KMS-11 (cell line): ENCODE data around the gene CEND1.

Source experiments
- H2AFZ ChIP-seq: fragments of 200-600 bp; sonication (generic); 2 replicates; pipeline ENCODE4 v1.6.1; 2016; ENCODE audit warnings: antibody characterized with exemption, mixed run types, low read depth
- H3K27ac ChIP-seq: fragments of 200-600 bp; sonication (generic); 2 replicates; pipeline ENCODE4 v1.6.1; 2016; ENCODE audit warnings: mild to moderate bottlenecking, mixed run types
- H3K27me3 ChIP-seq: fragments of 200-600 bp; sonication (generic); 2 replicates; pipeline ENCODE4 v1.6.1; 2017; ENCODE audit warnings: mild to moderate bottlenecking, low read depth, mixed run types, moderate library complexity; ENCODE audit not compliant: insufficient read depth
- H3K36me3 ChIP-seq: fragments of 200-600 bp; sonication (generic); 2 replicates; pipeline ENCODE4 v1.6.1; 2017; ENCODE audit warnings: mild to moderate bottlenecking, mixed run types; ENCODE audit not compliant: insufficient read depth
- H3K4me1 ChIP-seq: fragments of 200-600 bp; sonication (generic); 2 replicates; pipeline ENCODE4 v1.6.1; 2016; ENCODE audit warnings: mild to moderate bottlenecking, low read depth, mixed run types; ENCODE audit not compliant: poor library complexity, severe bottlenecking
- H3K4me2 ChIP-seq: fragments of 200-600 bp; sonication (generic); 2 replicates; pipeline ENCODE4 v1.7.0; 2016; ENCODE audit warnings: mild to moderate bottlenecking, mixed run types
- H3K4me3 ChIP-seq: fragments of 200-600 bp; sonication (generic); IDR thresholded peaks from 2 replicates; pipeline ENCODE4 v1.6.1; 2017; ENCODE audit warnings: low read depth, low read length, mixed read lengths; ENCODE audit not compliant: insufficient read depth
- H3K79me2 ChIP-seq: fragments of 200-600 bp; sonication (generic); 2 replicates; pipeline ENCODE4 v1.6.1; 2016; ENCODE audit warnings: low read depth, mixed run types; ENCODE audit not compliant: insufficient read depth
- H3K9ac ChIP-seq: fragments of 200-600 bp; sonication (generic); 2 replicates; pipeline ENCODE4 v1.6.1; 2016; ENCODE audit warnings: mild to moderate bottlenecking, mixed run types
- H4K20me1 ChIP-seq: fragments of 200-600 bp; sonication (generic); 2 replicates; pipeline ENCODE4 v1.6.1; 2016; ENCODE audit warnings: mild to moderate bottlenecking, mixed run types; ENCODE audit not compliant: insufficient read depth
- TF ChIP-seq, protein P1 (sequence below): fragments of 200-600 bp; sonication (generic); conservative IDR thresholded peaks from 2 replicates; pipeline ENCODE4 v1.6.1; 2017; ENCODE audit warnings: low read depth, mild to moderate bottlenecking, antibody characterized with exemption, low read length, moderate library complexity, mixed read lengths

Gene CEND1

DNA sequence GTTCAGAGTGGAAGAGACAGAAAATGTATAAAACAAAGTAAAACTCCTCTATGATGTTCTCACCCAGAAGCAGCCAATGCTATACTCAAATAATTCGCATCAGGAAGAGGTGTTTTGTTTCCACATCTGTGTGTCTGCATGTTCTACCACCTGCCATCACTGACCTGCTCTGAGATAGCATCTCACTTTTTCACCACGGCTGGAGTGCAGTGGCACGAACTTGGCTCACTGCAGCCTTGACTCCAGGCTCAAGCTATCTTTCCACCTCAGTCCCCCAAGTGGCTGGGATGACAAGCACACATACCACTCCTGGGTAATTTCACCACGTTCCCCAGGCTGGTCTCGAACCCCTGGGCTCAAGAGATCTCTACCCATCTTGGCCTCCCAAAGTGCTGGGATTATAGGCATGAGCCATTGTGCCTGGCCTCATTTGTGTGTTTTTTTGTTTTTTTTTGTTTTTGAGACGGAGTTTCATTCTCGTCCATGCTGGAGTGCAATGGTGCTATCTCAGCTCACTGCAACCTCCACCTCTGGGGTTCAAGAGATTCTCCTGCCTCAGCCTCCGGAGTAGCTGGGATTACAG is 28.3 kb downstream of the CEND1 start:
- Histone ChIP-seq H4K20me1 (no peaks in the 10 kb centered on the region), H3K79me2 (peaks cover 11% of the 10 kb centered on the region; the same call in 1 of the 2 replicates), H3K4me2 (no peak overlapping the region), H3K4me3 (no peak overlapping the region), H3K4me1 (peaks cover 14% of the 10 kb centered on the region), H3K9ac (no peak overlapping the region), H2AFZ (no peak overlapping the region), H3K27ac (no peak overlapping the region), H3K27me3 (no peaks in the 10 kb centered on the region), H3K36me3 (peaks cover 7% of the 10 kb centered on the region; the same call in 1 of the 2 replicates)
- TF ChIP-seq, protein P1, sequence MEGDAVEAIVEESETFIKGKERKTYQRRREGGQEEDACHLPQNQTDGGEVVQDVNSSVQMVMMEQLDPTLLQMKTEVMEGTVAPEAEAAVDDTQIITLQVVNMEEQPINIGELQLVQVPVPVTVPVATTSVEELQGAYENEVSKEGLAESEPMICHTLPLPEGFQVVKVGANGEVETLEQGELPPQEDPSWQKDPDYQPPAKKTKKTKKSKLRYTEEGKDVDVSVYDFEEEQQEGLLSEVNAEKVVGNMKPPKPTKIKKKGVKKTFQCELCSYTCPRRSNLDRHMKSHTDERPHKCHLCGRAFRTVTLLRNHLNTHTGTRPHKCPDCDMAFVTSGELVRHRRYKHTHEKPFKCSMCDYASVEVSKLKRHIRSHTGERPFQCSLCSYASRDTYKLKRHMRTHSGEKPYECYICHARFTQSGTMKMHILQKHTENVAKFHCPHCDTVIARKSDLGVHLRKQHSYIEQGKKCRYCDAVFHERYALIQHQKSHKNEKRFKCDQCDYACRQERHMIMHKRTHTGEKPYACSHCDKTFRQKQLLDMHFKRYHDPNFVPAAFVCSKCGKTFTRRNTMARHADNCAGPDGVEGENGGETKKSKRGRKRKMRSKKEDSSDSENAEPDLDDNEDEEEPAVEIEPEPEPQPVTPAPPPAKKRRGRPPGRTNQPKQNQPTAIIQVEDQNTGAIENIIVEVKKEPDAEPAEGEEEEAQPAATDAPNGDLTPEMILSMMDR = no peak

DNA sequence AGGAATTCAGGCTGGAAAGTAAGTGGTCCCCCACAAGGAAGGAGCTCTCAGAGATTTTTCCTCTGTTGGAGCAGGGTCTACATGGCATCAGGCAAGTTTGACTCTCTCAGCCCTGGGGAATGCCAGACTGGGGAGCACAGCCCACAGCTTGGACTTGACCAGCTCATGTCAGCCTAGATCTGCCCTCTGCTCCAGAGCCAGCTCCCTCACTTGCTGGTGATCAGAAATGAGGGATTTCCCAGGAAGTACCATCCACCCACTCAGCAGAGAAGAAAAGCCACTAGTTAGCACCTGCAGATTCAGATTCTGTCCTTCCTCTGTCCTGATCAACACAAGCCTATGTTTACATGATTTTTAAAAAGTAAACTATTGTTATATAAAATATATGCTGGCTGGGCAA is 29.7 kb downstream of the CEND1 start:
- Histone ChIP-seq H4K20me1 (no peaks in the 10 kb centered on the region), H3K27ac (no peak overlapping the region), H3K4me1 (peaks cover 14% of the 10 kb centered on the region), H3K79me2 (peaks cover 25% of the 10 kb centered on the region; the same call in 1 of the 2 replicates), H2AFZ (no peak overlapping the region), H3K27me3 (no peaks in the 10 kb centered on the region), H3K9ac (no peak overlapping the region), H3K36me3 (peaks cover 6% of the 10 kb centered on the region; the same call in 1 of the 2 replicates), H3K4me2 (no peak overlapping the region), H3K4me3 (no peak overlapping the region)
- TF ChIP-seq, protein P1 = no peak

DNA sequence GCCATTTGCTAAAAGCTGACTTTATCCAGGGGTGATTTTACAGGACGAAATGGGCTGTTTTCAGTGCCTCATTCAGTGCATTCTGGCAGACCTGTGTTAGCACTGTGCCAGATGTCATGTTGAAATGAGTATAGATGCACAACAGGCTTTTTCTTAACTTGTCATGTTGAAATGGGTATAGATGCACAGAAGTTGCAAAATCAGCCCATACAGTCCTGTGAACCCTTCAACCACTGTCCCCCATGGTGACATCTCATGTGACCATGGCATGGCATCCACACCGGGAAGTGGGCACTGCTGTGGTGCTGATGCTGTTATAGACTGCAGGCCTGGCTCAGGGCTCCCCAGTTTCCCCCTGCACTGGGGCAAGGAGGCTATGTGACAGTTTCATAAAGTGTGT is 40.2 kb downstream of the CEND1 start:
- no peaks in the 10 kb centered on the region for H3K36me3 ChIP-seq
- peak overlapping the region; percentile 89; the same call in 1 of the 2 replicates for H3K27ac ChIP-seq
- H4K20me1 ChIP-seq = peaks cover 5% of the 10 kb centered on the region; the same call in 1 of the 2 replicates
- H3K4me3 ChIP-seq = no peak overlapping the region
- peaks cover 73% of the 10 kb centered on the region for H3K79me2 ChIP-seq
- H3K9ac ChIP-seq = no peak overlapping the region
- H2AFZ ChIP-seq = no peak overlapping the region
- peaks cover 24% of the 10 kb centered on the region for H3K4me1 ChIP-seq
- peak overlapping the region; percentile 96 for H3K4me2 ChIP-seq
- TF ChIP-seq, protein P1 = no peak
- H3K27me3 ChIP-seq = no peaks in the 10 kb centered on the region

DNA sequence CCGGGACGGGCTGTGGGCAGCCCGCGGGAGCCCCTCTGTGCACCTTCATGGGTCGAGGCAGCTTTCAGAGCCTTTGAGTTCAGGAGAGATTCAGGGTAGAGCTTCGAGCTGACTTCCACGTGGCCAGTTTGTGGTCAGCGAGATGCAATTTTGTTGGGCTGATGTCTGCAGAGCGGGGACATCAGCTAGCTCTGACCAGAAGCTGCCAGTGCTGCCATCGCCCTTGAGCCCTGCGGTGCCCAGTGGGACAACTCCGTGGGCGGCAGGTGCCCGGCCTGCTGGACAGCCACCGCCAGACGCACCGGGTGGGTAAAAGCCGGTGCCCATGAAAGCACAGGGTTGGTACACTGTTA is 41.9 kb downstream of the CEND1 start:
- H3K79me2 ChIP-seq = peaks cover 56% of the 10 kb centered on the region
- H3K4me3 ChIP-seq = no peak overlapping the region
- H3K27me3 ChIP-seq = no peaks in the 10 kb centered on the region
- H2AFZ ChIP-seq = peak overlapping the region; percentile 58
- TF ChIP-seq, protein P1 = no peak
- H3K4me1 ChIP-seq = peaks cover 24% of the 10 kb centered on the region
- no peaks in the 10 kb centered on the region for H4K20me1 ChIP-seq
- H3K27ac ChIP-seq = peak overlapping the region; percentile 89
- H3K4me2 ChIP-seq = peak overlapping the region; percentile 96
- no peaks in the 10 kb centered on the region for H3K36me3 ChIP-seq
- H3K9ac ChIP-seq = peak overlapping the region; percentile 75
